Caco-2 (cell line): ENCODE data around the gene RAP1A. TPM values are rescaled to one million over a fixed set of nuclear protein-coding genes. Genes with fewer than 3 reads are reported as not detected.

Source experiments
- BruUV-seq: library from RNA; stranded (reverse); fragments of 400-500 nt; replicated peaks from 2 replicates; lab custom pipeline; 2021; lab: Mats Ljungman, UMichigan
- CTCF ChIA-PET: fragments of 300-600 bp; sonication (Branson Sonifier 250); formaldehyde crosslinking; loops from one replicate; lab custom pipeline; 2022; ENCODE audit warnings: antibody characterized with exemption; lab: Charles Lee
- POLR2A ChIA-PET: fragments of 300-600 bp; sonication (Branson Sonifier 250); formaldehyde crosslinking; loops from one replicate; lab custom pipeline; 2022; ENCODE audit warnings: antibody characterized with exemption; lab: Charles Lee
- DNase-seq, 2 experiments: peaks; one replicate each; pipeline versions ENCODE4 v3.0.0 to v3.0.0-alpha.2; 2020 to 2022
- H3K27me3 ChIP-seq: replicated peaks from 2 replicates; pipeline ENCODE4 v1.6.0; 2011; ENCODE audit warnings: low read length; ENCODE audit not compliant: control insufficient read depth, insufficient read depth
- H3K36me3 ChIP-seq: 2 replicates; pipeline ENCODE4 v1.5.1; 2011; ENCODE audit warnings: low read length; ENCODE audit not compliant: control insufficient read depth, insufficient read depth
- H3K4me1 ChIP-seq: fragments of 250-450 bp; sonication (Bioruptor Pico); 2 replicates; pipeline ENCODE4 v1.5.1; 2020; ENCODE audit warnings: mild to moderate bottlenecking
- H3K4me3 ChIP-seq: 2 replicates; pipeline ENCODE4 v1.5.1; 2011; ENCODE audit warnings: low read depth, mild to moderate bottlenecking, control low read depth, low read length
- H3K9me3 ChIP-seq: fragments of 250-450 bp; sonication (Bioruptor Pico); 2 replicates; pipeline ENCODE4 v1.5.1; 2020; ENCODE audit warnings: mild to moderate bottlenecking, moderate library complexity
- H3K27ac Mint-ChIP-seq: one replicate; pipeline ENCODE4 v1.8.0; 2022; ENCODE audit warnings: mixed read lengths; ENCODE audit not compliant: unreplicated experiment
- H3K27me3 Mint-ChIP-seq: one replicate; pipeline ENCODE4 v1.8.0; 2022; ENCODE audit warnings: mixed read lengths; ENCODE audit not compliant: insufficient read depth, unreplicated experiment
- H3K36me3 Mint-ChIP-seq: one replicate; pipeline ENCODE4 v1.8.0; 2022; ENCODE audit warnings: mild to moderate bottlenecking, mixed read lengths; ENCODE audit not compliant: insufficient read depth, unreplicated experiment
- H3K4me1 Mint-ChIP-seq: one replicate; pipeline ENCODE4 v1.8.0; 2022; ENCODE audit warnings: low read depth, mixed read lengths; ENCODE audit not compliant: unreplicated experiment
- H3K4me3 Mint-ChIP-seq: one replicate; pipeline ENCODE4 v1.8.0; 2022; ENCODE audit warnings: mild to moderate bottlenecking, moderate library complexity, mixed read lengths; ENCODE audit not compliant: unreplicated experiment
- H3K9me3 Mint-ChIP-seq: one replicate; pipeline ENCODE4 v1.8.0; 2022; ENCODE audit warnings: mixed read lengths; ENCODE audit not compliant: unreplicated experiment
- CTCF ChIP-seq, 2 experiments: fragments of 200-600 bp in 1 of 2; IDR thresholded peaks; 1 replicate in 1 of 2; 2 replicates in 1 of 2; pipeline versions ENCODE4 v1.5.1 to v1.8.0; 2011 to 2022; ENCODE audit warnings: antibody characterized with exemption in 1 of 2, control low read depth in 1 of 2, inconsistent platforms in 1 of 2, low read depth in 1 of 2, low read length in 1 of 2, mild to moderate bottlenecking in 1 of 2, moderate library complexity in 1 of 2; ENCODE audit not compliant: insufficient read depth in 1 of 2, severe bottlenecking in 1 of 2, unreplicated experiment in 1 of 2
- intact Hi-C: fragments of 100-400 bp; cut with micrococcal nuclease; formaldehyde crosslinking; loops from one replicate; pipeline ENCODE4 v1.10.0; 2022; ENCODE audit not compliant: unreplicated experiment
- total RNA-seq: library from RNA; stranded (reverse); gene quantifications from 2 replicates; pipeline ENCODE4 v1.2.3, GENCODE V29; 2022

Gene RAP1A
- total RNA-seq, 1 experiment from 2014 or later: 64.1 TPM

- BruUV-seq: no TSS peak
- no peaks in the 10 kb centered on the region for H3K9me3 Mint-ChIP-seq
- intact Hi-C loops: no loop called here
- H3K27ac Mint-ChIP-seq: no peak overlapping the region
- Histone ChIP-seq H3K9me3 (no peaks in the 10 kb centered on the region), H3K27me3 (no peaks in the 10 kb centered on the region), H3K36me3 (no peaks in the 10 kb centered on the region), H3K4me3 (no peak overlapping the region), H3K4me1 (peaks cover 7% of the 10 kb centered on the region)
- H3K4me1 Mint-ChIP-seq: no peaks in the 10 kb centered on the region
- H3K27me3 Mint-ChIP-seq: no peaks in the 10 kb centered on the region
- TF ChIP-seq CTCF (IDR thresholded peaks at IDR 0.05; ENCODE audit: insufficient read depth in 1 of 2, low read depth in 1 of 2, low read length in 1 of 2, severe bottlenecking in 1 of 2, unreplicated experiment in 1 of 2): no peak
- ChIA-PET POLR2A (no interaction called here), CTCF (no interaction called here)
- no peak overlapping the region for H3K4me3 Mint-ChIP-seq
- DNase-seq: no peak
- H3K36me3 Mint-ChIP-seq: no peaks in the 10 kb centered on the region
Measured at GRCh38 chr1:111598544-111598943, 21.0 kb upstream of the RAP1A start.

GRCh38 chr1:111599781-111600693 lies 19.6 kb upstream of the RAP1A start:
- BruUV-seq: no TSS peak
- no peak for TF ChIP-seq CTCF (IDR thresholded peaks at IDR 0.05; ENCODE audit: insufficient read depth in 1 of 2, low read depth in 1 of 2, low read length in 1 of 2, severe bottlenecking in 1 of 2, unreplicated experiment in 1 of 2)
- no peaks in the 10 kb centered on the region for H3K4me1 Mint-ChIP-seq
- H3K27ac Mint-ChIP-seq: no peak overlapping the region
- no peak for DNase-seq
- no peaks in the 10 kb centered on the region for H3K36me3 Mint-ChIP-seq
- Histone ChIP-seq H3K9me3 (no peaks in the 10 kb centered on the region), H3K27me3 (no peaks in the 10 kb centered on the region), H3K36me3 (no peaks in the 10 kb centered on the region), H3K4me1 (no peaks in the 10 kb centered on the region), H3K4me3 (no peak overlapping the region)
- H3K9me3 Mint-ChIP-seq: no peaks in the 10 kb centered on the region
- no peaks in the 10 kb centered on the region for H3K27me3 Mint-ChIP-seq
- POLR2A ChIA-PET: no interaction called here
- H3K4me3 Mint-ChIP-seq: no peak overlapping the region
- CTCF ChIA-PET: no interaction called here
- intact Hi-C loops: no loop called here

- DNase-seq: no peak
- H3K36me3 ChIP-seq: no peaks in the 10 kb centered on the region
- H3K27me3 Mint-ChIP-seq: no peaks in the 10 kb centered on the region
- H3K4me1 Mint-ChIP-seq: no peaks in the 10 kb centered on the region
- no peak for TF ChIP-seq CTCF (IDR thresholded peaks at IDR 0.05; ENCODE audit: insufficient read depth in 1 of 2, low read depth in 1 of 2, low read length in 1 of 2, severe bottlenecking in 1 of 2, unreplicated experiment in 1 of 2)
- CTCF ChIA-PET: interaction anchor here (0.6 kb wide), 1 partner anchor 18 kb away, joined by 4 read pairs; the partner anchor contains the start of gene RAP1A
- no peaks in the 10 kb centered on the region for H3K36me3 Mint-ChIP-seq
- intact Hi-C loops: no loop called here
- H3K9me3 Mint-ChIP-seq: no peaks in the 10 kb centered on the region
- BruUV-seq: no TSS peak
- POLR2A ChIA-PET: interaction anchor here (0.6 kb wide), 1 partner anchor 10 kb away, joined by 4 read pairs; no protein-coding TSS in a partner anchor
- H3K9me3 ChIP-seq: no peaks in the 10 kb centered on the region
- H3K4me3 ChIP-seq: no peak overlapping the region
- H3K4me1 ChIP-seq: no peaks in the 10 kb centered on the region
- no peak overlapping the region for H3K4me3 Mint-ChIP-seq
- H3K27ac Mint-ChIP-seq: no peak overlapping the region
- H3K27me3 ChIP-seq: no peaks in the 10 kb centered on the region
Measured at GRCh38 chr1:111600886-111601386, 18.7 kb upstream of the RAP1A start.
